ENCODE results near the gene PDLIM5. TPM values are rescaled to one million over a fixed set of nuclear protein-coding genes. Genes with fewer than 3 reads are reported as not detected.

PDLIM5 gene
- total RNA-seq, 2 donors from 2014 or later: 129 to 168 TPM

DNA sequence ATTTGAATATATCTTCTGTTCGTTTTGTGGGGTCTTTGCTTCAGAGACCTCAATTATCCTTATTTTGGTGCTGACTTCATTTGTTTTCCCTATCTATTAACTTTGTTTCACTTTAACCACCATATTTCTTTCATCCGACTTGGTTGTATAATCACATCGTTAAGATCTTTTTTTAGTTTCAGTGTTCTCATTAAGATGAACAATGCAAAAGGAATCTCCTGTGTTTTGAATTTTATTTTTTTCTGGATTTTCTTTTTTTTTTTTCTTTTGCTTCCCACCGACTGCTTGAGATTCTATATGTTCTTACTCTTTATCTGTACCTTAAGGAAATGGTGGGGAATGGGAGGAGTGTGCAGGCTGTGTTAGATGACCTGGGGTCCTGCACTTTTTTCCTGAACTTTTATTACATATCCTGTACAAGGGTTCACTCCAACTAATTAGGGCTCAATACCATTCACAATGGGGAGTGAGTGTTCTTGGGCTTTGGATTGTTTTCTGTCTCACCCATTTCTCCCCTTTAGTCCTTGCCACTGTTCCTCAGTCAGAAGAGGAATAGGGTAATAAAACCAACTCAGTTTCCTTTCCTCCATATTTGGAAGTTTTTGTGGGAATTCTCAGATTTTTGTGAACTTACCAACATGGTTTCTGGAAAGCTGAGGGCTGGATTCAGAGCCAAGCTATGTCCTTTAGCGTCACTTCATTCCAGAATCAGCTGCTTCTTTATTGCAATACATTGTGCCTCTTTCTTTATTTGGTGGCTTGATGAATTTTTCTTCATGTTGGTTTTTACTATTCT lies 262.8 kb downstream of the PDLIM5 start:
- TF ChIP-seq, protein P1, sequence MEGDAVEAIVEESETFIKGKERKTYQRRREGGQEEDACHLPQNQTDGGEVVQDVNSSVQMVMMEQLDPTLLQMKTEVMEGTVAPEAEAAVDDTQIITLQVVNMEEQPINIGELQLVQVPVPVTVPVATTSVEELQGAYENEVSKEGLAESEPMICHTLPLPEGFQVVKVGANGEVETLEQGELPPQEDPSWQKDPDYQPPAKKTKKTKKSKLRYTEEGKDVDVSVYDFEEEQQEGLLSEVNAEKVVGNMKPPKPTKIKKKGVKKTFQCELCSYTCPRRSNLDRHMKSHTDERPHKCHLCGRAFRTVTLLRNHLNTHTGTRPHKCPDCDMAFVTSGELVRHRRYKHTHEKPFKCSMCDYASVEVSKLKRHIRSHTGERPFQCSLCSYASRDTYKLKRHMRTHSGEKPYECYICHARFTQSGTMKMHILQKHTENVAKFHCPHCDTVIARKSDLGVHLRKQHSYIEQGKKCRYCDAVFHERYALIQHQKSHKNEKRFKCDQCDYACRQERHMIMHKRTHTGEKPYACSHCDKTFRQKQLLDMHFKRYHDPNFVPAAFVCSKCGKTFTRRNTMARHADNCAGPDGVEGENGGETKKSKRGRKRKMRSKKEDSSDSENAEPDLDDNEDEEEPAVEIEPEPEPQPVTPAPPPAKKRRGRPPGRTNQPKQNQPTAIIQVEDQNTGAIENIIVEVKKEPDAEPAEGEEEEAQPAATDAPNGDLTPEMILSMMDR (IDR thresholded peaks at IDR 0.05): no peak
- Histone ChIP-seq H3K9me3 (no peaks in the 10 kb centered on the region), H3K4me3 (no peak overlapping the region), H3K9ac (ENCODE audit: low read depth in 2 of 2, low read length in 2 of 2) (no peak overlapping the region), H3K27ac (no peak overlapping the region), H3K4me1 (no peaks in the 10 kb centered on the region), H3K27me3 (no peaks in the 10 kb centered on the region), H3K36me3 (no peaks in the 10 kb centered on the region)
- DNase-seq: no peak
- intact Hi-C loops (cut with DNase I): no loop called here

GRCh38 chr4:94715726-94716125 lies 264.0 kb downstream of the PDLIM5 start:
- TF ChIP-seq, protein P1 (IDR thresholded peaks at IDR 0.05): no peak
- no peak for DNase-seq
- H3K4me3 ChIP-seq: no peak overlapping the region
- H3K9me3 ChIP-seq: no peaks in the 10 kb centered on the region
- no peak overlapping the region for H3K9ac ChIP-seq (ENCODE audit: low read depth in 2 of 2, low read length in 2 of 2)
- H3K36me3 ChIP-seq: no peaks in the 10 kb centered on the region
- H3K4me1 ChIP-seq: no peaks in the 10 kb centered on the region
- intact Hi-C loops (cut with DNase I): no loop called here
- H3K27me3 ChIP-seq: no peaks in the 10 kb centered on the region
- H3K27ac ChIP-seq: no peak overlapping the region

Other genes starting within 250 kb of the PDLIM5 start
- 10 to 100 TPM; 15.3 to 18.2 TPM for gene SMARCAD1, start 244.1 kb upstream of the PDLIM5 start, total RNA-seq
- 1 to 10 TPM; 1.5 to 1.7 TPM for gene HPGDS, start 109.1 kb upstream of the PDLIM5 start, total RNA-seq

Data from colonic mucosa (tissue), 4 donors.